ENCODE measurements around the gene NSL1. TPM values are rescaled to one million over a fixed set of nuclear protein-coding genes. Genes with fewer than 3 reads are reported as not detected.
"Not testable (repeated sequence)": the region's sequence is repeated elsewhere in the genome, so short reads cannot be mapped to it uniquely, and the experiment has no call there.

The NSL1 gene
- total and polyA plus RNA-seq, 2 donors, result 23.8 to 48.8 TPM

DNA sequence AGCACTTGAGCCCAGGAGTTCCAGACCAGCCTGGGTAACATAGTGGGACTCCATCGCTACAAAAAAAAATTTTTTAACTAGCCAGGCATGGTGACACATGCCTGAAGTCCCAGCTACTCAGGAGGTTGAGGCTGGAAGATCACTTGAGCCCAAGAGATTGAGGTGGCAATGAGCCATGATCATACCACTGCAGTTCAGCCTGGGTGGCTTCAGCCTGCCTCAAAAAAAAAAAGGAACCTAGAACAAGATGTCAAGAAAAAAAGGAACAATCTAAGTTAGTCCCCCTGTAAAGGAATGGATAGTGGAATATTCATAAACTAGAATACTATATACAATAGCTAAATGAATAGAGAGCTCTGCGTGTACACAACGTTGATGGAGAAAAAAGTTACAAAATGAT lies 14.4 kb downstream of the NSL1 start:
- H3K9me3 ChIP-seq (ENCODE audit: control insufficient read depth in 2 of 2, insufficient read depth in 1 of 2, low read length in 1 of 2), result no peaks in the 10 kb centered on the region
- no peaks in the 10 kb centered on the region for H3K27me3 ChIP-seq (ENCODE audit: control insufficient read depth in 2 of 2, insufficient read depth in 1 of 2, low read length in 1 of 2)
- H3K4me3 ChIP-seq (ENCODE audit: low read length in 2 of 2), result no peak overlapping the region
- no peaks in the 10 kb centered on the region for H3K4me1 ChIP-seq (ENCODE audit: control insufficient read depth in 2 of 2, insufficient read depth in 2 of 2, low read length in 2 of 2)
- no peak for DNase-seq (ENCODE audit: low read depth in 6 of 9, low spot score in 9 of 9)
- WGBS, result 99% methylated on average over 3 of the region's 3 CpGs
- H3K36me3 ChIP-seq (ENCODE audit: control insufficient read depth in 2 of 2, insufficient read depth in 2 of 2, low read length in 1 of 2), result peaks cover 0 to 29% of the 10 kb centered on the region in 2 donors
- no peak overlapping the region for H3K27ac ChIP-seq (ENCODE audit: low read depth in 1 of 2, low read length in 1 of 2)

GRCh38 chr1:212775241-212775640 lies 16.3 kb downstream of the NSL1 start:
- no peak for DNase-seq (ENCODE audit: low read depth in 6 of 9, low spot score in 9 of 9)
- Histone ChIP-seq H3K4me3 (ENCODE audit: low read length in 2 of 2) (no peak overlapping the region), H3K9me3 (ENCODE audit: control insufficient read depth in 2 of 2, insufficient read depth in 1 of 2, low read length in 1 of 2) (no peaks in the 10 kb centered on the region), H3K27me3 (ENCODE audit: control insufficient read depth in 2 of 2, insufficient read depth in 1 of 2, low read length in 1 of 2) (no peaks in the 10 kb centered on the region), H3K36me3 (ENCODE audit: control insufficient read depth in 2 of 2, insufficient read depth in 2 of 2, low read length in 1 of 2) (peaks cover 7 to 23% of the 10 kb centered on the region in 2 donors), H3K4me1 (ENCODE audit: control insufficient read depth in 2 of 2, insufficient read depth in 2 of 2, low read length in 2 of 2) (no peaks in the 10 kb centered on the region), H3K27ac (ENCODE audit: low read depth in 1 of 2, low read length in 1 of 2) (no peak overlapping the region)

GRCh38 chr1:212774584-212774983 lies 17.0 kb downstream of the NSL1 start:
- no peaks in the 10 kb centered on the region for H3K27me3 ChIP-seq (ENCODE audit: control insufficient read depth in 2 of 2, insufficient read depth in 1 of 2, low read length in 1 of 2)
- no peak overlapping the region for H3K4me3 ChIP-seq (ENCODE audit: low read length in 2 of 2)
- H3K4me1 ChIP-seq (ENCODE audit: control insufficient read depth in 2 of 2, insufficient read depth in 2 of 2, low read length in 2 of 2), result no peaks in the 10 kb centered on the region
- H3K27ac ChIP-seq (ENCODE audit: low read depth in 1 of 2, low read length in 1 of 2), result no peak overlapping the region
- peak in 1 of 9 donors; percentile 34 for DNase-seq (ENCODE audit: low read depth in 6 of 9, low spot score in 9 of 9)
- no peaks in the 10 kb centered on the region for H3K9me3 ChIP-seq (ENCODE audit: control insufficient read depth in 2 of 2, insufficient read depth in 1 of 2, low read length in 1 of 2)
- peaks cover 7 to 23% of the 10 kb centered on the region in 2 donors for H3K36me3 ChIP-seq (ENCODE audit: control insufficient read depth in 2 of 2, insufficient read depth in 2 of 2, low read length in 1 of 2)
- WGBS, result 56% methylated on average over 2 of the region's 2 CpGs

DNA sequence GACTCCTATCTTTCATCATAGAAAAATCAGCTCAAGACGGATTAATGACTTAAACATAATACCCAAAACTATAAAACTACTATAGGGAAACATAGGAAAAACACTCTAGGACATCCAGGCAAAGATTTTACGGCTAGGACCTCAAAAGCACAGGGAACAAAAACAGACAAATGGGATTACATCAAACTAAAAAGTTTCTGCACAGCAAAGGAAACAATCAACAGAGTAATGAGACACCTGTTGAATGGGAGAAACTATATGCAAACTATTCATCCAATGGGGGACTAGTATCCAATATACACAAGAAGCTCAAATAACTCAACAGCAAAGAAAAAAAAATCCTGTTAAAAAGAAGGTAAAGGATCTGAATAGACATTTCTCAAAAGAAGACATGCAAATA lies 18.6 kb downstream of the NSL1 start:
- WGBS, result 99% methylated on average over 2 of the region's 2 CpGs
- Histone ChIP-seq H3K27ac (ENCODE audit: low read depth in 1 of 2, low read length in 1 of 2) (no peak overlapping the region), H3K36me3 (ENCODE audit: control insufficient read depth in 2 of 2, insufficient read depth in 2 of 2, low read length in 1 of 2) (peaks cover 7 to 26% of the 10 kb centered on the region in 2 donors), H3K4me3 (ENCODE audit: low read length in 2 of 2) (no peak overlapping the region), H3K27me3 (ENCODE audit: control insufficient read depth in 2 of 2, insufficient read depth in 1 of 2, low read length in 1 of 2) (no peaks in the 10 kb centered on the region), H3K9me3 (ENCODE audit: control insufficient read depth in 2 of 2, insufficient read depth in 1 of 2, low read length in 1 of 2) (peaks cover 0 to 2% of the 10 kb centered on the region in 2 donors), H3K4me1 (ENCODE audit: control insufficient read depth in 2 of 2, insufficient read depth in 2 of 2, low read length in 2 of 2) (no peaks in the 10 kb centered on the region)
- no peak for DNase-seq (ENCODE audit: low read depth in 6 of 9, low spot score in 9 of 9)

GRCh38 chr1:212771341-212771740 lies 20.2 kb downstream of the NSL1 start:
- peaks cover 0 to 5% of the 10 kb centered on the region in 2 donors for H3K9me3 ChIP-seq (ENCODE audit: control insufficient read depth in 2 of 2, insufficient read depth in 1 of 2, low read length in 1 of 2)
- no peak for DNase-seq (ENCODE audit: low read depth in 6 of 9, low spot score in 9 of 9)
- no peaks in the 10 kb centered on the region for H3K4me1 ChIP-seq (ENCODE audit: control insufficient read depth in 2 of 2, insufficient read depth in 2 of 2, low read length in 2 of 2)
- H3K4me3 ChIP-seq (ENCODE audit: low read length in 2 of 2), result no peak overlapping the region
- no peaks in the 10 kb centered on the region for H3K27me3 ChIP-seq (ENCODE audit: control insufficient read depth in 2 of 2, insufficient read depth in 1 of 2, low read length in 1 of 2)
- H3K27ac ChIP-seq (ENCODE audit: low read depth in 1 of 2, low read length in 1 of 2), result no peak overlapping the region
- peaks cover 7 to 23% of the 10 kb centered on the region in 2 donors for H3K36me3 ChIP-seq (ENCODE audit: control insufficient read depth in 2 of 2, insufficient read depth in 2 of 2, low read length in 1 of 2)

- 4% methylated on average over 1 of the region's 1 CpG for WGBS
- H3K36me3 ChIP-seq (ENCODE audit: control insufficient read depth in 2 of 2, insufficient read depth in 2 of 2, low read length in 1 of 2), result peaks cover 7 to 22% of the 10 kb centered on the region in 2 donors
- H3K4me3 ChIP-seq (ENCODE audit: low read length in 2 of 2), result no peak overlapping the region
- H3K4me1 ChIP-seq (ENCODE audit: control insufficient read depth in 2 of 2, insufficient read depth in 2 of 2, low read length in 2 of 2), result no peaks in the 10 kb centered on the region
- DNase-seq (ENCODE audit: low read depth in 6 of 9, low spot score in 9 of 9), result peak in 1 of 9 donors; percentile 21
- H3K9me3 ChIP-seq (ENCODE audit: control insufficient read depth in 2 of 2, insufficient read depth in 1 of 2, low read length in 1 of 2), result peaks cover 0 to 5% of the 10 kb centered on the region in 2 donors
- H3K27ac ChIP-seq (ENCODE audit: low read depth in 1 of 2, low read length in 1 of 2), result no peak overlapping the region
- H3K27me3 ChIP-seq (ENCODE audit: control insufficient read depth in 2 of 2, insufficient read depth in 1 of 2, low read length in 1 of 2), result no peaks in the 10 kb centered on the region
These were observed 22.0 kb downstream of the NSL1 start for GRCh38 chr1:212769459-212770167.

GRCh38 chr1:212766825-212767224 lies 24.8 kb downstream of the NSL1 start:
- peaks cover 10 to 17% of the 10 kb centered on the region in 2 donors for H3K36me3 ChIP-seq (ENCODE audit: control insufficient read depth in 2 of 2, insufficient read depth in 2 of 2, low read length in 1 of 2)
- not testable (repeated sequence) for H3K27me3 ChIP-seq (ENCODE audit: control insufficient read depth in 2 of 2, insufficient read depth in 1 of 2, low read length in 1 of 2); H3K4me3 ChIP-seq (ENCODE audit: low read length in 2 of 2); DNase-seq (ENCODE audit: low read depth in 6 of 9, low spot score in 9 of 9); H3K4me1 ChIP-seq (ENCODE audit: control insufficient read depth in 2 of 2, insufficient read depth in 2 of 2, low read length in 2 of 2); H3K27ac ChIP-seq (ENCODE audit: low read depth in 1 of 2, low read length in 1 of 2); H3K9me3 ChIP-seq (ENCODE audit: control insufficient read depth in 2 of 2, insufficient read depth in 1 of 2, low read length in 1 of 2)
- 48% methylated on average over 2 of the region's 2 CpGs for WGBS

DNA sequence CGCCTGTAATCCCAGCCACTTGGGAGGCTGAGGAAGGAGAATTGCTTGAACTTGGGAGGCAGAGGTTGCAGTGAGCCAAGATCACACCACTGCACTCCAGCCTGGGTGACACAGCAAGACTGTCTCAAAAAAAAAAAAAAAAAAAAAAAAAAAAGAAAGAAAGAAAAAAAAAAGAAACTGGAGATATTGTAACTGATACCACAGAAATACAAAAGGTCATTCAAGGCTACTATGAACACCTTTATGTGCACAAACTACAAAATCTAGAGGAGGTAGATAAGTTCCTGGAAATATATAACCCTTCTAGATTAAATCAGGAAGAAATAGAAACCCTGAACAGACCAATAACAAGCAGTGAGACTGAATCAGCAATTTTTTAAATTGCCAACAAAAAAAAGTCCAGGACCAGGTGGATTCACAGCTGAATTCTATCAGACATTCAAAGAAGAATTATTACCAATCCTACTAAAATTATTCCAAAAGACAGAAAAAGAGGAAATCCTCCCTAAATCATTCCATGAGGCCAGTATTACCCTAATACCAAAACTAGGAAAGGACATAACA lies 26.8 kb downstream of the NSL1 start:
- H3K4me1 ChIP-seq (ENCODE audit: control insufficient read depth in 2 of 2, insufficient read depth in 2 of 2, low read length in 2 of 2); H3K4me3 ChIP-seq (ENCODE audit: low read length in 2 of 2); DNase-seq (ENCODE audit: low read depth in 6 of 9, low spot score in 9 of 9); H3K27ac ChIP-seq (ENCODE audit: low read depth in 1 of 2, low read length in 1 of 2); H3K9me3 ChIP-seq (ENCODE audit: control insufficient read depth in 2 of 2, insufficient read depth in 1 of 2, low read length in 1 of 2); H3K27me3 ChIP-seq (ENCODE audit: control insufficient read depth in 2 of 2, insufficient read depth in 1 of 2, low read length in 1 of 2): not testable (repeated sequence)
- 94% methylated on average over 1 of the region's 1 CpG for WGBS
- peaks cover 6 to 12% of the 10 kb centered on the region in 2 donors for H3K36me3 ChIP-seq (ENCODE audit: control insufficient read depth in 2 of 2, insufficient read depth in 2 of 2, low read length in 1 of 2)

DNA sequence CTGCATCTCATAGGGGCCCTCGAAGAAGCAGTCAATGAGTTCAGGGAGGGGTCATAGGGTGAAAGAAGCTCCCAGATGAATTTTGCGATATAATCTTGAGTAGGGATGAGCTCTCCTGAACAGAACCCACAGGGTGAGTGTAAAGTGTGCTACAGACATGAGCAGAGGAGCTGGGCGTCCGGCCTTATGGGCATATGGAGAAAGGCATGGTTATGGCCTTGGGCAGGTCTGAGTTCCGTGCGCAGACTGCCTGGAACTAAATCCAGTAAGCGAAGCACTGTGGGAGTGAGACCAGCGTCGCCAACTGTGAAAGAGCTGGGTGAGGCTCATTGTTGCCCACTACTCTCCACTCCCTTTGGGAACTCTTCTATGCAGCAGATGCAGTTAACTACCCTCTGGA lies 28.7 kb downstream of the NSL1 start:
- Histone ChIP-seq H3K36me3 (ENCODE audit: control insufficient read depth in 2 of 2, insufficient read depth in 2 of 2, low read length in 1 of 2) (peaks cover 6 to 9% of the 10 kb centered on the region in 2 donors), H3K4me3 (ENCODE audit: low read length in 2 of 2) (no peak overlapping the region), H3K27ac (ENCODE audit: low read depth in 1 of 2, low read length in 1 of 2) (no peak overlapping the region), H3K27me3 (ENCODE audit: control insufficient read depth in 2 of 2, insufficient read depth in 1 of 2, low read length in 1 of 2) (no peaks in the 10 kb centered on the region), H3K4me1 (ENCODE audit: control insufficient read depth in 2 of 2, insufficient read depth in 2 of 2, low read length in 2 of 2) (no peaks in the 10 kb centered on the region), H3K9me3 (ENCODE audit: control insufficient read depth in 2 of 2, insufficient read depth in 1 of 2, low read length in 1 of 2) (peaks cover 0 to 5% of the 10 kb centered on the region in 2 donors)
- no peak for DNase-seq (ENCODE audit: low read depth in 6 of 9, low spot score in 9 of 9)
- WGBS, result 99% methylated on average over 9 of the region's 9 CpGs

All from thymus (tissue), 11 donors.